Stimulated activated CD8-positive, alpha-beta memory T cell treated with anti-CD3 and anti-CD28 coated beads, Interleukin-4, amount 100 ng/mL, for 4 hours (primary cell): ENCODE data around the gene NHLH2.

Experiments used
- DNase-seq, 2 donors: peaks; one replicate each; pipeline ENCODE4 v3.0.0-alpha.2; 2020; ENCODE audit warnings: low read depth in 2 of 2, low spot score in 1 of 2

NHLH2 gene

DNA sequence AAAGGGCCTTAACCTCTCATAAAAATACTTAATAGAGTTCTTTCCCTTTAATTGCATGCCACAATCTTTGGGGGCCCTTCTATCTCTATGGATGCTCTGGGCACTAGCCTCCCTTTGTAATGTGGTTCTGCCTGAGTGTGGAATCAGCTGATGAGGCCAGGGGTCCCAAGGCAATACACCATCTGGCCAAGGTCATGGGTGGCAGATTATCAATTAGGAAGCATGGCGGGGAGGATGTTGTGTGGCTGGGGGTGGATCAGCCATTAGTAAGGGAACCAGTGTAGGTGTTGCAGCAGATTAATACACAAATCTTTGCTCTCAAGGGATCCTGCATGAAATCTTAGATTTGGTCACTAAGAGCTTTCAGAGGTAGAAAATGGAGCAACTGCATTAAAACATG lies 35.3 kb downstream of the NHLH2 start:
- no peak for DNase-seq

DNA sequence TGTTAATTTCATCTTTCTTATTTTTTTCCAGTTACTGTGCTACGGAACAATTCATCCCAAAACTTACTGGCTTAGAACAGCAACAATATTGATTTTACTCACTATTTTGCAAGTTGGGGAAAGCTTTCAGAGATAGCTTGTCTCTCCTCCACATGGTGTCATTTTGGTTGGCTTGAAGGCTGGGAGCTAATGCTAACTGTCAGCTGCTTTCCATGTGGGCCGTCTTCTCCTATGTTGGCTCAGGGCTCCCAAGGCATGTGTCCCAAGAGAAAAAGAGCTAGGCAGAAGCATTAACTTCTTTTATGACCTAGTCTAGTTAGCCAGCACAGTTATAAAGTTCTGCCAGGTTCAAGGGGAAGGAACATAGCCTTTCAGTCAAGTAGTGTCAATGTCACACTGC lies 38.5 kb downstream of the NHLH2 start:
- DNase-seq, result no peak

DNA sequence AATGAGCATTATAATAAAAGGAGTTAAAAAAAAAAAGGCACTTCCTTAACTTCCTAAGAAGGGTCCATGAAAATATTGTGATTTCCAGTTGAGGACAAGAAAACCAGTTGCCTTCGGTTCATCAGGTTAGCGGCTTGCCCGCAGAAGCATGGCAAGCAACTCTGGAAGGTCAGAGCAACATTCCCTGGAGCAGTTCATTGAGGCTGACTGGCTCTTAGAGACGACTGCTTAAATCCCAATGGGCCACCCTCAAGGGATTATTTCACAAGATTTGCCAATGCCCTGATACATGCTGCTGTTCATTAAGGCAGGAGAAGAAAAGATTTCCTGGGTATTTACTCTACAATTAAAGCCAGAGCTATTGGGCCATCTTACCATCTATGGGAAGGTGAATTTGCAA lies 43.4 kb downstream of the NHLH2 start:
- DNase-seq, result no peak

DNA sequence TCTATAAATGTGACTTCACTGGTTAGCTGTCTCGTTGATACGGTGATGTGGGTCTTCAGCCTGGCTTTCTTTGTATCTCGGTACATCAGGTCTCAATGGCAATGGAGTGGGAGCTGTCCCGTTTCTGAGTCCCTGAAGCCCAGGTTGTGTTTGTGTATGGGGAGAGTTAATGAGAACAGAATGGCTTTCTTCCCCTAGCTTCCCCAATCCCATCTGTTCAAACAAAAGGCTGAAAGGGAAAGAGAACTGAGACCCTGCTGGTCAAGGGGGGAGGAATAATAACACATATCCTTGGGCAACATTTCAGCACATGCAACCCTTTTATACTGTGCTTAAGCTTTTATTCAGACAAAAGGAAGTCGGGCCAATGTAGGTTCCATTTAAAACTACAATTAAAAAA lies 44.0 kb downstream of the NHLH2 start:
- no peak for DNase-seq

DNA sequence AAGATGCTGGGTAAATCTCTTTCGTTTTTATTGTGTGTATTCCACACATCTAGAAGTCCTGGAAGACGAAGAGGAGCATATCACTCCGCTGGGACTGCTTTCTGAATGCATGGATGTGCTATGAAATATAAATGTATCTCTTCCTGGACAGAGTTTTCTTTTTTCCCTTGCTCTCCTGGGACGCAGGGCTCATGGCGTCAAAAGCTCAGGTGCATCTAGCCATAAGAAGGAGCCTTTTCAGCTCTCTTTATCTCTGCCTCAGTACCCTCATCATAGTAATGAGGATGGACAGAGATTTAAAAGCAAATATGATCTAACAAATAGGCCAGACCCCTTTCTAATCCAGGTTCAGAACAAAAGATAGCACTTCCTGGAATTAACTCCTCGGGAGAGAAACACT lies 44.9 kb downstream of the NHLH2 start:
- DNase-seq, result no peak

DNA sequence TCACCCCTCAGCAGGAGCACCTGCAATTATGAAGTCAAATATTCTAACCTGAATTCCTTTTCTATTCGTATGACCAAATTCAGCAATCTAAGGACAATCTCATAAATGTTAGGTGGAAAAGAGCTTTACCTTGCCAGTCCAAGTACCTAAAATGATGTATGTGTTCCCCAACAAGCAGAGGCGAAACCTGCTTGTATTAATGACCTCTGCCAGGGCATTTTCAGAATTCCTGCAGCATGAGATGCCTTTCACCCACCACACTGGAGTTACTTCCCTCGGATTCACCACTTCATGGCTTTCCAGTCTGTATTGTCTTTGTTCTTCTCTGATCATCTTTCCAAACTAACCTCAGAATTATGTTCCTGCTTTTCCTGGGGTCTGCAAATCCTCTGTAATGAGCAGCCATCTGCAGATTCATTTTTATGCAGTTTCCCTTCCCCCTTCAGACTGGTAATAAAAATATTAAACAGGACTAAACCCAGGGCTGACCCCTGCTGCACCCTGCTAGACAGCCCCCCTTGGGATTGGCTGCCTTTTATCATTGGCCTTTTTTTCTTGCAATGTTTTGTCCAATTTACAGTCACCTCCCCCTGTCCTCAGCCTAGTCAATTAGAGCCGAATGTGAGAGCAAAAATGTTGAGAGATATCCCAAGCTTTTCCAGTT lies 45.8 kb downstream of the NHLH2 start:
- no peak for DNase-seq

DNA sequence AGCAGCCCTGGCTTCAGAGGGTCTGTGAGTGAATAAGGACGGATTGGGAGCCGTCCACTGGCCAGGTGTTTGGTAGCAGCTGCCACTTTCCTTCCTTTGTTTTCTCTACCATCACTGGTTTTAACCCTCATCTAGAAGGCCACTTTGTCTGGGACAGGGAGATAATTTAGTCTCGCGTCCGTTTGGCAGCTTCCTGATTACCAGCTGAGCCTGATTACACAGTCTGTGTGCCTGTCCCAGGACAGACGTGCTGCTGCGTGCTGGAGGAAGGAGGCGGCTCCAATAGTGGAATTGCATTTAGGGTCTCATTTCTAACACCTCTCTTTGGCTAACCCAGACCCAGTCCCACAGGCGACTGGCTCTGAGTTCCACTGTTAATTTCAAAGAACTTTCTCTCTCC lies 47.8 kb downstream of the NHLH2 start:
- no peak for DNase-seq

DNA sequence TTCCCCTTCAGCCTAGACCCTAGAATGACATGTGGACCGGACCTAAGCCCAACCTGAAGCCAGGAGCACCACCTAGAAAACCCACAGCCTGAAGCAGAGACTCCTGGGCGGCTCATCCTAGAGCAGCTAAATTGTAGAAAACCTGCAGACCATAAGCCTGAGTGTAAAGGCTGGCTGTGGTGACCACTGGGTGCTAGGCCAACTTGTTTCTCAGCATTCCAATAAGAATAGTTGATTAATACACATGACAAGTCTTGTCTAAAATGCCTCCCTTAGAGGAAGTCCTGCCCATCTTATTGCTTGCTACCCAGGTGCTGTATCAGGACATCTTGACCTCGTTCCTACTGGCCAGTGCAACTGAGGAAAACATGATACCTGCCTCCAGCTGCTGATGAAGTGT lies 49.1 kb downstream of the NHLH2 start:
- DNase-seq, result no peak

DNA sequence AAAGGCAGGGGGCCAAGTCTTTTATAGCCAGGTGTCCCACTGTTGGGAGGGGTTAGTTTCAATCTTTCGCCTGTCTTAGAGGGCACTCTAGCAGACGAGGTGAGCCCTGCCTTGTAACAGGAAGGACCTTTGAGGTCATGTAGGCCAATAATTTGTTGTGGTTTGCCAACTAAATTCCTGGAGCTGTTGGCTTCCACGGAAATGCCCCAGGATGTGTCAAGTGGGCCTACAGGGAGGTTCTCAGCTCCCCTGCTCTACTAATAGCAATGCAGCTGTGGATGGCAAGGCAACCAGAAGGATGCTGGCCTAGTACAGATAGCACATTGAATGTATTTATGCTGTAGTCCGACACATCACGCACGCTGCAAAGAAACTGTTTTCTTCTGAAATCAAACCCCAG lies 50.1 kb downstream of the NHLH2 start:
- no peak for DNase-seq

DNA sequence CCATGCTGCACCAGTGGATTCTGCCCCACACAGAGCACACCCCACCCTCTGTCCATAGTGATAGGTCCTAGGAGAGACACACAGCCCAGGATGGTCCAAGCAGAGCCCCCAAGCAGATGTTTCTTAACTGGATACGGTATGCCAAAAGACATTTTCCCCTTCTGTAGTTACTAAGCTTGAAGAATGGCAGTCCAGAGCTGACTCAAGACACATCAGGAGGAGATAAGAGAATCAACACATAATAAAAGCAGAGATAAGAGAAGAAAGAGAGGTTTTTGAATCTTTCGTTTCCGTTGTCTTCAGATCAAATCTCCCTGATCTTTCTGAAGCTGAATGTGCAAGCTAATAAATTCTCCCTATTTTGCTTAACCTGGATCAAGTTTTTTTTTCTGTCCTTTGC lies 50.6 kb downstream of the NHLH2 start:
- DNase-seq, result no peak
